Measurements from ENCODE around the gene PLCH1. TPM values are rescaled to one million over a fixed set of nuclear protein-coding genes. Genes with fewer than 3 reads are reported as not detected.

PLCH1 gene
- total RNA-seq, 1 donor from 2014 or later, result not detected

GRCh38 chr3:155330370-155330769 is 414.5 kb downstream of the PLCH1 start:
- no peaks in the 10 kb centered on the region for H3K36me3 Mint-ChIP-seq (ENCODE audit: unreplicated experiment)
- H3K4me1 Mint-ChIP-seq (ENCODE audit: unreplicated experiment), result no peaks in the 10 kb centered on the region
- H3K4me3 Mint-ChIP-seq (ENCODE audit: unreplicated experiment), result no peak overlapping the region
- TF ChIP-seq CTCF (IDR thresholded peaks at IDR 0.05), result no peak
- H3K27ac Mint-ChIP-seq (ENCODE audit: unreplicated experiment), result no peak overlapping the region
- no peak for DNase-seq (ENCODE audit: extremely low spot score, unreplicated experiment)
- no peaks in the 10 kb centered on the region for H3K27me3 Mint-ChIP-seq (ENCODE audit: unreplicated experiment)
- H3K9me3 Mint-ChIP-seq (ENCODE audit: unreplicated experiment), result no peaks in the 10 kb centered on the region

GRCh38 chr3:155329513-155330048 is 415.3 kb downstream of the PLCH1 start:
- DNase-seq (ENCODE audit: extremely low spot score, unreplicated experiment), result no peak
- no peaks in the 10 kb centered on the region for H3K36me3 Mint-ChIP-seq (ENCODE audit: unreplicated experiment)
- H3K27me3 Mint-ChIP-seq (ENCODE audit: unreplicated experiment), result no peaks in the 10 kb centered on the region
- no peak overlapping the region for H3K27ac Mint-ChIP-seq (ENCODE audit: unreplicated experiment)
- no peak overlapping the region for H3K4me3 Mint-ChIP-seq (ENCODE audit: unreplicated experiment)
- TF ChIP-seq CTCF (IDR thresholded peaks at IDR 0.05), result no peak
- no peaks in the 10 kb centered on the region for H3K4me1 Mint-ChIP-seq (ENCODE audit: unreplicated experiment)
- no peaks in the 10 kb centered on the region for H3K9me3 Mint-ChIP-seq (ENCODE audit: unreplicated experiment)

GRCh38 chr3:155327871-155328270 is 417.0 kb downstream of the PLCH1 start:
- H3K9me3 Mint-ChIP-seq (ENCODE audit: unreplicated experiment), result no peaks in the 10 kb centered on the region
- no peak overlapping the region for H3K27ac Mint-ChIP-seq (ENCODE audit: unreplicated experiment)
- H3K4me3 Mint-ChIP-seq (ENCODE audit: unreplicated experiment), result no peak overlapping the region
- TF ChIP-seq CTCF (IDR thresholded peaks at IDR 0.05), result no peak
- H3K4me1 Mint-ChIP-seq (ENCODE audit: unreplicated experiment), result no peaks in the 10 kb centered on the region
- no peaks in the 10 kb centered on the region for H3K27me3 Mint-ChIP-seq (ENCODE audit: unreplicated experiment)
- no peak for DNase-seq (ENCODE audit: extremely low spot score, unreplicated experiment)
- no peaks in the 10 kb centered on the region for H3K36me3 Mint-ChIP-seq (ENCODE audit: unreplicated experiment)

DNA sequence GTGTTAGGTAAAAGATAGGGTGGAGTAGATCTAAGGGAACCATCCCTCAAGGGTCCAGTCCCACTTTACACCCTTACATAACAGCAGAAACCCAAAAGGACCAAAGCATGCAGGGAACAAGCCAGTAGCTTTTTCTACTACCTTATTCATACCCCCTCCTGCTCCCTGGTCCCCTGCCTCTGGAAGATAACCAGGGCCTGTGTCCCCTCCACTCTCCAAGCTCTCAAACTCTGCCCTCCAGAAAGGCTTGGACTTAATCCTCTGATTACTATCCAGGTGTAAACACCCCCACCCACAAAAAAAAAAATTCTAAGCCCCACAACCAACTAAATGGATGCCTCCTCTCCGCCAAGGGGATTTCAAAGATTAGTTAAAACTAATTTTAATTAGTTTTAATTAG is 417.4 kb downstream of the PLCH1 start:
- Mint-ChIP-seq H3K27ac (ENCODE audit: unreplicated experiment) (no peak overlapping the region), H3K4me3 (ENCODE audit: unreplicated experiment) (no peak overlapping the region), H3K36me3 (ENCODE audit: unreplicated experiment) (no peaks in the 10 kb centered on the region), H3K9me3 (ENCODE audit: unreplicated experiment) (no peaks in the 10 kb centered on the region), H3K4me1 (ENCODE audit: unreplicated experiment) (no peaks in the 10 kb centered on the region), H3K27me3 (ENCODE audit: unreplicated experiment) (no peaks in the 10 kb centered on the region)
- no peak for TF ChIP-seq CTCF (IDR thresholded peaks at IDR 0.05)
- no peak for DNase-seq (ENCODE audit: extremely low spot score, unreplicated experiment)

- Mint-ChIP-seq H3K4me3 (ENCODE audit: unreplicated experiment) (no peak overlapping the region), H3K27ac (ENCODE audit: unreplicated experiment) (no peak overlapping the region), H3K9me3 (ENCODE audit: unreplicated experiment) (no peaks in the 10 kb centered on the region), H3K27me3 (ENCODE audit: unreplicated experiment) (no peaks in the 10 kb centered on the region), H3K36me3 (ENCODE audit: unreplicated experiment) (no peaks in the 10 kb centered on the region), H3K4me1 (ENCODE audit: unreplicated experiment) (no peaks in the 10 kb centered on the region)
- TF ChIP-seq CTCF (IDR thresholded peaks at IDR 0.05), result no peak
- no peak for DNase-seq (ENCODE audit: extremely low spot score, unreplicated experiment)
Observed at GRCh38 chr3:155326901-155327300, 418.0 kb downstream of the PLCH1 start.

Measured in osteocyte (in vitro differentiated cells).